OCI-LY3 (cell line): Measurements from ENCODE around the gene ARID1B.

Experiments
- H2AFZ ChIP-seq: fragments of 200-600, 300-600 bp; shearing (Covaris generic); 2 replicates; pipeline ENCODE4 v1.6.0; 2014; ENCODE audit warnings: antibody characterized with exemption, low read depth, low read length
- H3K27ac ChIP-seq: fragments of 200-600, 300-600 bp; sonication (generic); 2 replicates; pipeline ENCODE4 v1.5.1; 2014; ENCODE audit warnings: mild to moderate bottlenecking, low read length, moderate library complexity, mixed read lengths
- H3K27me3 ChIP-seq: fragments of 200-600, 300-600 bp; sonication (generic); 2 replicates; pipeline ENCODE4 v1.6.1; 2014; ENCODE audit warnings: low read depth, low read length, mixed read lengths
- H3K36me3 ChIP-seq: fragments of 200-600, 300-600 bp; sonication (generic); replicated peaks from 2 replicates; pipeline ENCODE3; 2014; ENCODE audit warnings: low read depth, low read length, mixed read lengths
- H3K4me1 ChIP-seq: fragments of 300-600, 200-600 bp; sonication (generic); 2 replicates; pipeline ENCODE4 v1.6.1; 2014; ENCODE audit warnings: low read length, mixed read lengths
- H3K4me2 ChIP-seq: fragments of 200-600, 300-600 bp; sonication (generic); 2 replicates; pipeline ENCODE4 v1.6.1; 2014; ENCODE audit warnings: low read length, mixed read lengths
- H3K4me3 ChIP-seq: fragments of 300-600, 200-600 bp; sonication (generic); 2 replicates; pipeline ENCODE4 v1.5.1; 2014; ENCODE audit warnings: antibody characterized with exemption, mild to moderate bottlenecking, low read length, moderate library complexity
- H3K79me2 ChIP-seq: fragments of 300-600, 200-600 bp; shearing (Covaris generic); 2 replicates; pipeline ENCODE4 v1.6.1; 2014; ENCODE audit warnings: mild to moderate bottlenecking, low read length, mixed read lengths
- H3K9ac ChIP-seq: fragments of 300-600, 200-600 bp; shearing (Covaris generic); 2 replicates; pipeline ENCODE4 v1.6.0; 2014; ENCODE audit warnings: mild to moderate bottlenecking, low read length, moderate library complexity
- H3K9me3 ChIP-seq: fragments of 200-600, 300-600 bp; shearing (Covaris generic); 2 replicates; pipeline ENCODE4 v1.6.1; 2014; ENCODE audit warnings: low read length, mixed read lengths; ENCODE audit not compliant: insufficient read depth
- H4K20me1 ChIP-seq: fragments of 200-600, 300-600 bp; sonication (generic); 2 replicates; pipeline ENCODE4 v1.6.1; 2016; ENCODE audit warnings: low read length, mixed read lengths; ENCODE audit not compliant: insufficient read depth
- CTCF ChIP-seq: fragments of 200-600, 300-600 bp; sonication (generic); IDR thresholded peaks from 2 replicates; pipeline ENCODE4 v1.5.1; 2014; ENCODE audit warnings: antibody characterized with exemption, low read length, low read depth
- EZH2phosphoT487 ChIP-seq: fragments of 200-600 bp; shearing (Covaris generic); IDR thresholded peaks from 2 replicates; pipeline ENCODE4 v1.6.1; 2018; ENCODE audit warnings: antibody characterized with exemption, mixed run types, low read depth

ARID1B gene

GRCh38 chr6:157168471-157168870, 391.3 kb downstream of the ARID1B start:
- TF ChIP-seq EZH2phosphoT487 (no peak), CTCF (no peak)
- no peak overlapping the region for H2AFZ ChIP-seq
- no peaks in the 10 kb centered on the region for H3K4me1 ChIP-seq
- H3K79me2 ChIP-seq = no peaks in the 10 kb centered on the region
- no peak overlapping the region for H3K4me2 ChIP-seq
- H3K27me3 ChIP-seq = no peaks in the 10 kb centered on the region
- no peaks in the 10 kb centered on the region for H3K9me3 ChIP-seq
- no peak overlapping the region for H3K9ac ChIP-seq
- no peak overlapping the region for H3K4me3 ChIP-seq
- H3K36me3 ChIP-seq = no peaks in the 10 kb centered on the region
- no peaks in the 10 kb centered on the region for H4K20me1 ChIP-seq
- no peak overlapping the region for H3K27ac ChIP-seq

- H2AFZ ChIP-seq = no peak overlapping the region
- no peak overlapping the region for H3K4me2 ChIP-seq
- H3K4me1 ChIP-seq = no peaks in the 10 kb centered on the region
- no peaks in the 10 kb centered on the region for H3K9me3 ChIP-seq
- H3K36me3 ChIP-seq = no peaks in the 10 kb centered on the region
- H3K27me3 ChIP-seq = no peaks in the 10 kb centered on the region
- TF ChIP-seq EZH2phosphoT487 = no peak
- TF ChIP-seq CTCF = no peak
- no peak overlapping the region for H3K4me3 ChIP-seq
- no peak overlapping the region for H3K9ac ChIP-seq
- H3K79me2 ChIP-seq = no peaks in the 10 kb centered on the region
- no peak overlapping the region for H3K27ac ChIP-seq
- no peaks in the 10 kb centered on the region for H4K20me1 ChIP-seq
Measured at GRCh38 chr6:157169226-157169625, 392.0 kb downstream of the ARID1B start.

GRCh38 chr6:157169656-157170055, 392.5 kb downstream of the ARID1B start:
- Histone ChIP-seq H3K9me3 (no peaks in the 10 kb centered on the region), H3K4me2 (no peak overlapping the region), H2AFZ (no peak overlapping the region), H4K20me1 (no peaks in the 10 kb centered on the region), H3K79me2 (no peaks in the 10 kb centered on the region), H3K4me1 (no peaks in the 10 kb centered on the region), H3K27me3 (no peaks in the 10 kb centered on the region), H3K9ac (no peak overlapping the region), H3K27ac (no peak overlapping the region), H3K36me3 (no peaks in the 10 kb centered on the region), H3K4me3 (no peak overlapping the region)
- TF ChIP-seq CTCF (no peak), EZH2phosphoT487 (no peak)

GRCh38 chr6:157170535-157170934, 393.4 kb downstream of the ARID1B start:
- Histone ChIP-seq H3K27ac (no peak overlapping the region), H3K36me3 (no peaks in the 10 kb centered on the region), H3K27me3 (no peaks in the 10 kb centered on the region), H3K4me3 (no peak overlapping the region), H2AFZ (no peak overlapping the region), H3K79me2 (no peaks in the 10 kb centered on the region), H3K4me2 (no peak overlapping the region), H3K9me3 (no peaks in the 10 kb centered on the region), H3K4me1 (no peaks in the 10 kb centered on the region), H3K9ac (no peak overlapping the region), H4K20me1 (no peaks in the 10 kb centered on the region)
- TF ChIP-seq EZH2phosphoT487 = no peak
- TF ChIP-seq CTCF = no peak
